Measurements from ENCODE around the gene TRA2A.
A peak's percentile ranks its signal among the peaks of the same experiment; 100 is the strongest.
"Not testable (repeated sequence)": the region's sequence is repeated elsewhere in the genome, so short reads cannot be mapped to it uniquely, and the experiment has no call there.

TRA2A gene

GRCh38 chr7:23531794-23532489 lies at the start of gene TRA2A:
Gene TRA2A, minus strand, starts transcription at chr7:23531981. Its CDS starts 157 bp downstream, at chr7:23531824.
- DNase-seq = peak; percentile 34

GRCh38 chr7:23570592-23571200 lies 38.9 kb upstream of the TRA2A start:
- DNase-seq = no peak

- DNase-seq = no peak
Measured at GRCh38 chr7:23558303-23558702, 26.5 kb upstream of the TRA2A start.

DNA sequence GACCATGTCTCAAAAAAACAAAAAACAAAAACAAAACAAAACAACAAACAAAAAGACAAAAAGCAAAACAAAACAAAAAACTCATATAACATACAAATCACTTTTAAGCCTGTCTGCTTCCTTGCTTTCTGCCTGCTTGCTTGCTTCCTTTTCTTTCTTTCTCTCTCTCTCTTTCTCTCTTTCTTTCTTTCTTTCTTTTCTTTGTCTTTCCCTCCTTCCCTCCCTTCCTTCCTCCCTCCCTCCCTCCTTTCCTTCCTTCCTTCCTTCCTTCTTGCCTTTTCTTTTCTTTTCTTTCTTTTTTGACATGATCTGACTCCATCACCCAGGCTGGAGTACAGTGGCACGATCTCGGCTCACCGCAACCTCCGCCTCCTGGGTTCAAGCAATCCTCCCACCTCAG lies 15.9 kb upstream of the TRA2A start:
- no peak for DNase-seq

GRCh38 chr7:23546897-23547572 lies 15.3 kb upstream of the TRA2A start:
- peak; percentile 60 for DNase-seq

DNA sequence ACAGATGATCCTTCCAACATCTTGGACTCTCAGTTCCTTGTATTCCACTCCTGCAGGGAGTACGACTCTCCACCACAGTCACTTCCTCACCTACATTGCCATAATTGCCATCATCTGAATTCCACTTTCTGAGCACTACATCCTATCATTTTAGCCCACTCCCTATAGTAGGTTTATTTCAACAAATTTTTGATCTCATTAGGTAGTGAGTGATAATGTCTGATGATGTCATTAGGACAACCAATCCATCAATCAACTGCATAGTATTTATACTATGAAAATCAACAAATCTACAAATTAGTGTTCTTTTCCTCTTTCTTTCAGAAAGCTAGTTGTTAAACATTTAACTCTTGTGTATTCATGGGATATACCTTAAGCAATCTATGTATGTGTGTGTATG lies 13.7 kb upstream of the TRA2A start:
- DNase-seq = no peak

DNA sequence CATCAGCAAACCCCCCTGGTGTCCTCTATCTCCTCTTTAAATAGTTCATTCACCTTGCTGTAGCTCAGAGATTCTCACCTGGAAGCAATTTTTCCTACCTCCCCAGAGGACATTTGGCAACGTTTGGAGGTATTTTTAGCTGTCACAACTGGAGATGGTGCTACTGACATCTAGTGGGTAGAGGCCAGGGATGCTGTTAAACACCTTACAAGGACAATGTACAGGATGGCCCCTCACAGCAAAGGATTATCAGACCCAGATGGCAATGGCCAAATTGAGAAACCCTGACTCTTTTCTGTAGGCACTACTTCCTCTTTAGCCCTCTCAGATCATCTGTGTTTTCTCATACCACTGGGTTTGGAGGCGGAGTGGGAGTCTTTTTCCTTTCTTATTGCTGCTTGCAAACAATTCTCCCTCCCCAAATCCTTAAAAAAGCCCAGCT lies 13.2 kb upstream of the TRA2A start:
- DNase-seq = peak; percentile 32

- DNase-seq = no peak
Measured at GRCh38 chr7:23542752-23543151, 11.0 kb upstream of the TRA2A start.

GRCh38 chr7:23539494-23539907 lies 7.7 kb upstream of the TRA2A start:
- no peak for DNase-seq

DNA sequence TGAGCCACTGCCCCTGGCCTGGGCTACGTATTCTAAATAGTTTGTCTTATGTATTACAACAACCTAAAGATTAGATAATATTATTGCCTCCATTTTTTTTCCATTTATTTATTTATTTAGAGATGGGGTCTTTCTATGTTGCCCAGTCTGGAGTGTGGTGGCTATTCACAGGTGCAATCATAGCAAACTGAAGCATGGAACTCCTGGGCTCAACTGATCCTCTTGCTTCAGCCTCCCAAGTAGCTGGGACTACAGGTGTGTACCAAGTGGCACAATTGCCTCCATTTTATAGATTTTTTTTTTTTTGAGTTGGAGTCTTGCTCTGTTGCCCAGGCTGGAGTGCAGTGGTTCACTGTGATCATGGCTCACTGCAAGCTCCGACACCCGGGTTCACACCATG lies 6.5 kb upstream of the TRA2A start:
- DNase-seq = no peak

DNA sequence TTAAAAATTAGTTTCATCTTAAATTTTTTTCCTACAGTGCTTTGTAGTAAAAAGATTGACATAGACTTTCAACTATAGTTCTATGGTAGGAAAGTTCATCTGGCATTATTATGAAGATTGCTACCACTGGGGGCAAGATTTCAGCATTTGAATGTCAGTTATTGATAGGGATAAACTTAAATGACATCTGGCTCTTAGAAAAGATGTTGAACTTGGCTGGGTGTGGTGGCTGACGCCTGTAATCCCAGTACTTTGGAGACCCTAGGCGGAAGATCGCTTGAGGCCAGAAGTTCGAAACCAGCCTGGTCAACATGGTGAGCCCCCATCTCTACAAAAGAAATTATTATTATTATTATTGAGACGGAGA lies 1.4 kb upstream of the TRA2A start:
- no peak for DNase-seq

DNA sequence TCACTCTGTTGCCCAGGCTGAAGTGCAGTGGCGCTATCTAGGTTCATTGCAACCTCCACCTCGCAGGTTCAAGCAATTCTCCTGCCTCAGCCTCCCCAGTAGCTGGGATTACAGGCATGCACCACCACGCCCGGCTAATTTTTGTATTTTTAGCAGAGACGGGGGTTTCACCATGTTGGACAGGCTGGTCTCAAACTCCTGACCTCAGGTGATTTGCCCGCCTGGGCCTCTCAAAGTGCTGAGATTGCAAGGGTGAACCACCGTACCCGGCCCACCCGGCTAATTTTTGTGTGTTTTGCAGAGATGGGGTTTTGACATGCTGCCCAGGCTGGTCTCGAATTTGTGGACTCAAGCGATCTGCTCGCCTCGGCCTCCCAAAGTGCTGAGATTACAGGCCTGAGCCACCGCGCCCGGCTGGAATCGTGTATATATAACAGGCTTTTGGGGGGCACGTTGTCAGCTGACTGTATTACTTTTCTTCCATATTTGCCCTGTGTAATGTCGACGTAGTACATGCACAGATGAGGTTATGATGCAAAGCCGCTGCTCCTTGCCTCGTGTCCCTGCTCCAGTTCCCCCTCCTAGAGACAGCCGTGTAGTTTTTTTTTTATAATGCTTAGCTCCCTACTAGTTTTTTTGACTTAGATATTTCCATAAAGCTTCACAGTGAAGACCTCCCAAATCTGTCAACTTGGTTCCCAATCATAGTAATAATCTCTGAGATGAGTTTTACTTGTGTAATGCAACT lies 883 bp upstream of the TRA2A start:
- no peak for DNase-seq

GRCh38 chr7:23531050-23531793 lies 559 bp downstream of the TRA2A start:
- no peak for DNase-seq

- DNase-seq = peak; percentile 7
Measured at GRCh38 chr7:23530405-23530804, 1.4 kb downstream of the TRA2A start.

GRCh38 chr7:23529262-23529859 lies 2.4 kb downstream of the TRA2A start:
- no peak for DNase-seq

DNA sequence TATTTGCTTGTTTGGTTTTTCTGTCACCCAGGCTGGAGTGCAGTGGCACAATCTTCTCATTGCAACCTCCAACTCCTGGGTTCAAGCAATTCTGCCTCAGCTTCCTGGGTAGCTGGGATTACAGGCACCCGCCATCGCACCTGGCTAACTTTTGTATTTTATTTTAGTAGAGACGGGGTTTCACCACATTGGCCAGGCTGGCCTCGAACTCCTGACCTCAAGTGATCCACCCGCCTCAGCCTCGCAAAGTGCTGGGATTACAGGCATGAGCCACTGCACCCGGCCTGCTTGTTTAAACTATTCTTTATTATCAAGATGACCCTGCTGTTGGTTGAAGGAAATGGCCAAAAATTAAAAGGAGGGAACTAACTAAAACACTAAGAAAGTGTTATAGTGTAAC lies 6.2 kb downstream of the TRA2A start:
- not testable (repeated sequence) for DNase-seq

GRCh38 chr7:23524473-23524872 lies 7.3 kb downstream of the TRA2A start:
- no peak for DNase-seq

DNA sequence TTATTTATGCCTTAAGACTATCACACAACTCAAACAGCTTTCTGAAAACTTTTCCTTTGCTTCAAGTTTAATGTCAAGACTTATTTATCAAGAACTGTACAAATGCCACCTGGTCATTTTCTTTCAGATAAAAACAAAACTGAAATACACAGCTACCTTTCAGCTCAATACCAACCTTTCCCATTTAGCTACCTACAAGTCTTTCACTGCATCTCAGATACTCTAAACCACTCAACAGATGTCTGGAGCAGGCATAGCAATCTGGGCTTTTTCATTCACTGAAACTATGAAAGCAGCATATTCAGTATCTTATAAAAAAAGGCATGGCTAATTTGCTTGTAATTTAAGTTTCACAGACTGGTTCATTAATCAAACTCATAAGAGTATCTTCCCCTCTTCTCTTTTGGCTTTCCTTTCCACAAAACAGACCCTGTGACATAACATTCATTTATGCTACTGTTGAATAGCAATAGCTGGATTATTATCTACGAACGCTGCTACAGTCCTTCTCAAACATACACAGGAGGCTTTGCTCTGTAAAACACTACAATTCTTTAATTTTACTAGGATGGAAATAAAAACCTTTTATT lies 8.2 kb downstream of the TRA2A start:
- no peak for DNase-seq

GRCh38 chr7:23520582-23520981 lies 11.2 kb downstream of the TRA2A start:
- no peak for DNase-seq

GRCh38 chr7:23514755-23515154 lies 17.0 kb downstream of the TRA2A start:
- DNase-seq = no peak

DNA sequence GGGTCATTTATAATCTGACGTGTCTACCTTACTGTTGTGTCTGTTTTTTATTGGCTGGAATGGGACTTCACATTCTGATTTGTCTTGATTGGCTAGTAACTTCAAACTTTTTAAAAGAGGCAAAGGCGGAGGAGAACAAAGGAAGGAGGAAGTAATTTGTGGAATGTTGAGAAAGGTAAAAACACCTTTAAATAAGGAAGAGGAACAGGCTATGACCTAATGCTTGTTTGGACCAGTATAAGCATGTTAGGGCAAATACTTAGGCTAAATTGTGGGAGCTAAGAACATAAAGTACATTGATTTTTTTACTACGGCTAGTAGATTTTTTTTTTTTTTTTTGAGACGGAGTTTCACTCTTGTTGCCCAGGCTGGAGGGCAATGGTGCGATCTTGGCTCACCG lies 18.0 kb downstream of the TRA2A start:
- not testable (repeated sequence) for DNase-seq

- no peak for DNase-seq
Measured at GRCh38 chr7:23494009-23494408, 37.8 kb downstream of the TRA2A start.

Data from SIG-M5 (cell line).